Measurements from ENCODE around the gene FAM117B.

GRCh38 chr2:202768273-202768672, 133.5 kb downstream of the FAM117B start:
- TF ChIP-seq FOXM1 (IDR thresholded peaks at IDR 0.05; ENCODE audit: borderline replicate concordance): no peak
- no peak for TF ChIP-seq ELF4 (IDR thresholded peaks at IDR 0.05)
- no peak for TF ChIP-seq BHLHE40 (IDR thresholded peaks at IDR 0.05; ENCODE audit: borderline replicate concordance)

Measured in HEK293T (cell line).